ENCODE data around the gene TRIM6.
A peak's percentile ranks its signal among the peaks of the same experiment; 100 is the strongest.
"Not testable (repeated sequence)": the region's sequence is repeated elsewhere in the genome, so short reads cannot be mapped to it uniquely, and the experiment has no call there.

The TRIM6 gene, protein sequence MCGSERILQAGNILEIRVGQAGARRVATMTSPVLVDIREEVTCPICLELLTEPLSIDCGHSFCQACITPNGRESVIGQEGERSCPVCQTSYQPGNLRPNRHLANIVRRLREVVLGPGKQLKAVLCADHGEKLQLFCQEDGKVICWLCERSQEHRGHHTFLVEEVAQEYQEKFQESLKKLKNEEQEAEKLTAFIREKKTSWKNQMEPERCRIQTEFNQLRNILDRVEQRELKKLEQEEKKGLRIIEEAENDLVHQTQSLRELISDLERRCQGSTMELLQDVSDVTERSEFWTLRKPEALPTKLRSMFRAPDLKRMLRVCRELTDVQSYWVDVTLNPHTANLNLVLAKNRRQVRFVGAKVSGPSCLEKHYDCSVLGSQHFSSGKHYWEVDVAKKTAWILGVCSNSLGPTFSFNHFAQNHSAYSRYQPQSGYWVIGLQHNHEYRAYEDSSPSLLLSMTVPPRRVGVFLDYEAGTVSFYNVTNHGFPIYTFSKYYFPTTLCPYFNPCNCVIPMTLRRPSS

DNA sequence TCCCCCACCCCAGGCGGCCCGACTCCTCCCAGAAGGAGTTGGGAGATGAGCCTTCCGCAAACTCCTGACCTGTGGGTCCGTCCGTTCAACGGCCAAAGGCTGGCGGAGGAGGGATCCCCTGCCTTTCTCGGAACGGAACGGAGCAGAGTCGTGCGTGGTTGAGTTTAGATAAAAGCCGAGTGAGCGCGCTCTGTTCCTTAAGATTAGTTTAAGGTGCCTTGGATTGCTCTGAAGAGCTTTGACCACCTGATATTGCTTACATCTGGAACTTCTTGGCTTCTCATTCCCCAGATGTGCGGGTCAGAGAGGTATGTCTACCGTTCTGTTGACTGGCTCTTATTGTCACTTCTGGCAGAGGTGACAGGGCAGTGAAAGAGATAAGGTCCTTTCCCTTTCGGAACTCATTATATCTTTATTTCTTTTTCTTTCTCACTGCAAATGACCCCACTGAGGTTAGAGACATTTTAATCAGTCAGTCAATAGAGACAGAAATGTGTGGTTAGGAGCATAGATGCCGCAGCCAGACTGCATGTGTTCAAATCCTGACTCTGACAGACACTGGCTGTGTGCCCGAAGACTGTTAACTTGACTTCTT lies at the start of gene TRIM6:
TRIM6 (plus strand) TSS at position 31 of the 595 bp plus-strand sequence; CDS start at position 292, 261 bp downstream.
- no peak for DNase-seq

DNA sequence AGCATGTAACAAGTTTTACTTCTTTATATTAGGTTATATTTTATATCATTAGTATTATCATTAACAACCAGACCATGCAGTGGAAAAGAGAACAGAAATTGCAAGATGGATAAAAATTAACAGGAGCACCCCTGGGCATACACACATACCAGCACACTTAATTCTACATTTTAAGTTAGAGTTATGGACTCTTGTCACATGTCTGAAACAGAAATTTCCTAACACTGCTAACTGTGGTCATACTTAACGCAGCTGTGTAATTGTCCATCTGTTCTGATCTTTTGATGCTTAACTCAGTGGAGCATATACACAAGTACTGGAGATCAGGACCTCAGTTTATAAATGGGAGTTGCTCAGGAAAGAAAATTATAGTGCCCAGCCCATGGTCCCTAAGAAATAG lies 48.5 kb upstream of the TRIM6 start:
- DNase-seq, result no peak

DNA sequence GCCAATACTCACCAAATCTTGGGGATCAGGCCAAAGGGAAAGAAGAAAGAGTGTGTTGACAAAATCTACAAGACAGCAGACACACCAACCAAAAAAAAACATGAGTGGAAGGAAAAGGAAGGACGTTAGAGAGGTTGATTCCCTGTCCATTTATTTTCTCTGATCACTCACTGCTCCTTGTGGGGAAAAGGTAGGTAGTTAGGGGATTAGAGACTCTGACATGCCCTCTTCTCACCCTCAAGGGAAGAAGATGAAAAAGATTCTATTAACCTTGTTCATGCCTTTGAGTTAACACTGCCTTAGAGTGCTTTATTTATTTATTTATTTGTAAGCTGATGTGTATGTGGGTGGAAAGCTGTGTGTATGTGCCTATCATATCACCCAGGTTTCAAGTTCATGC lies 48.0 kb upstream of the TRIM6 start, which contains the start of gene OR52H1:
OR52H1 (minus strand) TSS at position 101 of the 400 bp plus-strand sequence. CDS start 3,035 bp downstream, outside the sequence.
- DNase-seq, result no peak

DNA sequence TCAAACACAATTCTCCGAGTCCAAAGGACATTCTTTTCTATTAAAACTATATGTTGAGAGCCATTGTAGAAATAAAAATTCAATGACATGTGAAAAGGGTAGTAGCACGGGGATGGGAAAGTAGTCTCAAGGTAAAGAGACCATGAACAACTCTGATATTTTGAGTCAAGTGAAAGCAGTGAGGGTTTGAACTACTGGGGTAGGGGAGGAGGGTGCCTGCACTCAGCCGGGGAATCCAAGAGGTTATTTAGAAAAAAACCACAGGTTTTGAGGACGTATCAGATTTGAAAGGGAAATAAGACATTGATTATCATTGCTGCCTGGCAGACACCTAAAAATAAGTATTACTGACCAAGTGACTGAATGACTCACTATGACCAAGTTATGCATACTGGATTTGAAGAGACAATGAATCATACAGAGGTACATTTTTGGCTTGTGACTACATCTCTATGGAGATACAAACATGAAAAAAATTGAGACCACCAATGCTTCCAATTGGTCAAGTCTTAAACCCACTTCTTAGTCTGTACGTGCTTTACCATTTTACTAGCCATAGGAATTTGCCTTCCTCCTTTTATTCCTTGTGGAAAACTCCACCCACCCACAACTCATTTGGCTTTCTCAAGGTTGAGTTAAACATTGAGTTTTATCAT lies 45.9 kb upstream of the TRIM6 start:
- DNase-seq, result no peak

DNA sequence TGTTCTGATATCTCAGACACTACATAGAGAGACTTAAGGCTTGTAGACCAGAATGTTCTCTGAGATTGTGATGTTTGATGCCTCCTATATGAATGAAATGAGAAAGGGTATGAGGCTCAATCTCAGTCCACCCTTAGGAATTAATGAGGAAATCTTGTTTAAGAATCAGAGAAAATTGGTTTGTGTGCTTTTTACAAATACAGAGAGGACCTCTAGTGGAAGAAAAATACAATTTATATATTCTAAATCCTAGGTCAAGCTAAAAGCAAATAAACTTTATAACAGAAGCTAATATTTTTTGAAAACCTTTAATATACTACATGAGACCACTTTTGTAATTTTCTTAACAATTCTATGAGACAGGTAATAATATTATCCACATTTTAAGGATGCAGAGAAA lies 43.1 kb upstream of the TRIM6 start:
- no peak for DNase-seq

DNA sequence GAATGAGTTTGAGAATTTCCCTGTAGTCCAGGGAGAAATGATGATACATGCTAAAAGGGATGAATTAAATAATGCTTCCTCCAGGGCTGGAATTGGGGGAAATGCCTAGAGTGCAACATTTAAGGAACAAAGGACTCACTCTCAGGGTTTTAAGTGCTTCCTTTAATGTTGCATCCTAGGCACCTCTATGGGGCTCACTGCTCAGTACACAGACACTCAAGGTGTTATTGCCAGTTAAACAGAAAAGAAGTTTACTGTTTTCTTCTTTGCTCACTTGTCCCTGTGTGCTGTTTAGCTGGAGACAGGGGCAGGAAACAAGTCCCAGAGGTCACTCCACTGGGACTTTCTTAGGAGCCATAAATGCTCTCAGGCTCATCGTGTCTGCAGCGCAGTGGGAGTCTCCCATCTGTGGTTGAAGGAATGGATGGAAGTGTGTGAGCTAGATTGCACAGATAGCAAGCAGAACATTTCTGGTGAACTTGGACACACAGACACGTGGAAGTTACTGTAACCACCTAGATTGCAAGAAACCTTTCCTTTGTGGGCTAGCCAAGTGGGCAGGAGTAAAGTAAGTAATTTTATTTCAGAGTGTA lies 39.7 kb upstream of the TRIM6 start:
- no peak for DNase-seq

DNA sequence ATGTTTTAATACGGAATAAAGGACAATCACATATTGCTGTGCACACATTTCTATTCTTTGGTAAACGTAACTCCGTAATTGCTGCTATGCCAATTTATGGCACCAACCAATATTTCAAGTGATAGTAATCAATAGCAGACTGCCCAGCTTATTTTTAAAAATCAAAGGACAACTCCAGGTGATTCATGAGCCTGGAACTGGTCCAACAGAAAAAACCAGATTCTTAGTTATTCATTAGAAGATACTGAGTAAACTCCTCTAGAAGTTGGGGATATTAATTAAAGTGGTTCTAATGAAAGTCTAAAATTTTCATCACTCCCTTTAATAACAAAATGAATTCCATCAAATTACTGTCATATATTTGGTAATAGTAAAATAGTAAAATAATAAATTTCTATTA lies 38.7 kb upstream of the TRIM6 start:
- no peak for DNase-seq

DNA sequence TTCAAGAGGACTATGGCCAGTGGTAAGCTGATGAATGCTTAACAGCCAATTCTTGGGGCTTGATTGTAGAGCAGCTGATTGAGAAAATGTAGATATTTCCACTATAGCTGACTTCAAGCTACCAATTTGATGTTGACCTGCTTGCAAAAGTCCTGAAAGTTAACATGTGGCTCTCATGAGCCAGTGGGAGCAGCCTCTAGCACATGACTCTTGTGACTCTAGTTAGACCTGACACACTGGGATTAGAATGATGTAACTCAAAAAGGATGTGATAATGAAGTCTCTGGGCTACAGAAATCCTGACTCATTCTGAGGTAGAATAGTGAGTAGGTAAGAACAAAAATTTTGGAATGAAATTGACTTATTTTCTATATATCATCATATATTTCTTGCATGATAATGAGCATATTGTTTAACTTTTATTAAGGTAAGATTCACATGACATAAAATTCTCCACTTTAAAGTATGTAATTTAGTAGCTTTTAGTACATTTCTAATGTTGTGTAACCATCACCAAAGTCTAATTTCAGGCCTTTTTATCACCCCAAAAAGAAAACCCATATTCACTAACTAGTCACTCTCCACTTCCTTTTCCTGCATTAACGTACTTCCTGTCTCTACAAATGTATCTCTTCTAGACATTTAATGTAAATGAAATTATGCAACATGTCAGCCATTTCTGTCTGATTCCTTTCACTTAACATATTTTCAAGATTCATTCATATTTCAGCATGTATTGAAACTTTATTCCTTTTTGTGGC lies 32.0 kb upstream of the TRIM6 start:
- DNase-seq, result peak; percentile 2

DNA sequence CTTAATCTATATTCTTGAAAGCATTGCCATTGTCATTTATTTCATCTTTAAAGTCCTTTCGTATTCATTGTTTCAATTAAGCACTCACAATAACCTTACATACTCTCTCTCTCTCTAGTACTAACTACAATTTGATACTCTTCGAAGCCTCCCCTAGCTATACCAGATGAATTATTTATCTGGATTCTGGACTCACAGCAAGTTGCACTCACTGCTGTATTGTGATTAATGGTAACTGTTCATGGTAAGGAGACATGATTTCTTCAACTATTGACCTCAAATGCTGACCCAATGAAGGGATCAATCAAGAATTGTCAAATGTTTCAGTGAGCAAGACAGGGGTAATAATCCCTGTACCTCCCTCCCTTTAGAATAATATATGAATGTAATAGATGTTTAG lies 21.8 kb upstream of the TRIM6 start:
- no peak for DNase-seq

DNA sequence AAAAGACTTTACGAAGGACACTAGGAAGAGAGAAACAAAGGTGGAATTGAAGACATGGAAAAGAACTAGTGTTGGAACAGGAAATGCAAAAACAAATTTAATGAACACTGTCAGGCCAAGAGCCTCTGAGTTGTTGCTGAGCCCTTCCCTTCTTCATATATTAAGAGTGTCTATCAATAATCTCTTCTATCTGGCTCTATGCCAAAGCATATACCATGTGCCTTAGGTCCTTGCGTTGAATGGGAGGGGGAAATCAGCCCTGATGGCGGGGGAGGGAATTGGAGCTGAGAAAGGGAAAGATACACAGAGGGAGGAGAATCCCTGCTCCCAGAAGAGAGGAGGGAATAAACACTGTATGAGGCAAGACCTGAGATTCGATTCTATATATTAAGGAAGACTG lies 21.3 kb upstream of the TRIM6 start:
- DNase-seq, result no peak

DNA sequence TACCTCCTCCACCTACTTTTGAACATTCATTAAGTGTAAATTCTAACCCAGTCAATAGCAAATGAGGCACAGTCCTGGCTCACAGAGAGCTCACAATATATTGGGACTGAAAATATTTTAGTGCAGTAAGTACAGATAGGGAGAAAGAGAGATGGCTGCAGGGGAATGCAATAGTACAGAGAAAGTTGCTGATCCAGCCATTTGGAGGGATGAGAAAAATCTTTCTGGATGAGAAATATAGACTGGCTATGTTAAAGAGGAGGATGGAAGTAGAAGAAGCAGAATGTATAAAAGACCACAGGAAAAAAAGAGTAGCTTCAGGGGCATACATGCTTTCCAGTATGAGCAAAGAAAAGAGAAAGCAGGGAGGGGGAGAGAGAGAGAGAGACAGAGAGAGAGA lies 19.3 kb upstream of the TRIM6 start:
- no peak for DNase-seq

DNA sequence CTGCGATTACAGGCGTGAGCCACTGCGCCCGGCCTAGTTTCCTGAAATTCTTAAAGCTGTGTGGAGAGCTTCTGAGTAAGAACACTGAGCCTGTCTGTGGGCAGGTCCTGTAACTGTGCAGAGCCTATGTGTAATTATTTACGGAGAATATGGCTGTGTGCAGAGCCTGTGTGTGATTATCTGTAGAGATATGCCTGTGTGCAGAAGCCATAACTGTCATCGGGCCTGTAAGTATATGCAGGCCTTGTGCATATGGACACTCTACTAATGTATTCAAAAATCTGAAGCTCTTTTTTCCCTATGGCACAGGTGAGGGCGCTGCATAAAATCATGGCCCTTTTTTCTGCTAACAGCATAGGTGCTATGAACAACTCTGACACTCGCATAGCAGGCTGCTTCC lies 15.9 kb upstream of the TRIM6 start, which contains the start of gene OR52B6:
OR52B6 (plus strand) TSS at position 301 of the 400 bp plus-strand sequence; CDS start at position 301, 0 bp downstream.
- DNase-seq, result no peak

DNA sequence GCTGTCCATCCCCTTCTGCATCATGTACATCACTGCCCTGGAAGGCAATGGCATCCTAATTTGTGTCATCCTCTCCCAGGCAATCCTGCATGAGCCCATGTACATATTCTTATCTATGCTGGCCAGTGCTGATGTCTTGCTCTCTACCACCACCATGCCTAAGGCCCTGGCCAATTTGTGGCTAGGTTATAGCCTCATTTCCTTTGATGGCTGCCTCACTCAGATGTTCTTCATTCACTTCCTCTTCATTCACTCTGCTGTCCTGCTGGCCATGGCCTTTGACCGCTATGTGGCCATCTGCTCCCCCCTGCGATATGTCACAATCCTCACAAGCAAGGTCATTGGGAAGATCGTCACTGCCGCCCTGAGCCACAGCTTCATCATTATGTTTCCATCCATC lies 15.4 kb upstream of the TRIM6 start:
- DNase-seq, result no peak

DNA sequence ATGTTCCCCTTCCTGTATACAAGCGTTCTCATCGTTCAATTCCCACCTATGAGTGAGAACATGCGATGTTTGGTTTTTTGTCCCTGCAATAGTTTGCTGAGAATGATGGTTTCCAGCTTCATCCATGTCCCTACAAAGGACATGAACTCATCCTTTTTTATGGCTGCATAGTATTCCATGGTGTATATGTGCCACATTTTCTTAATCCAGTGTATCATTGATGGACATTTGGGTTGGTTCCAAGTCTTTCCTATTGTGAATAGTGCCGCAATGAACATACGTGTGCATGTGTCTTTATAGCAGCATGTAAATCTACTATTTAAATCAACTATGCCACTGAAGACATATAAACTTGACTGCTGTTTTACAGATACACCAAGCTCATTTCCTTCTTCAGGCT lies 12.0 kb upstream of the TRIM6 start:
- not testable (repeated sequence) for DNase-seq

DNA sequence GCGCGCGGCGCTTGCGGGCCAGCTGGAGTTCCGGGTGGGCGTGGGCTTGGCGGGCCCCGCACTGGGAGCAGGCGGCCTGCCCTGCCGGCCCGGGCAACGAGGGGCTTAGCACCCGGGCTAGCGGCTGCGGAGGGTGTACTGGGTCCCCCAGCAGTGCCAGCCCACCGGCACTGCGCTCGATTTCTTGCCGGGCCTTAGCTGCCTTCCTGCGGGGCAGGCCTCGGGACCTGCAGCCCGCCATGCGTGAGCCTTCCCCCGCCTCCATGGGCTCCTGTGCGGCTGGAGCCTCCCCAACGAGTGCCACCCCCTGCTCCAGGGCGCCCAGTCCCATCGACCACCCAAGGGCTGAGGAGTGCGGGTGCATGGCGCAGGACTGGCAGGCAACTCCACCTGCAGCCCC lies 6.5 kb upstream of the TRIM6 start:
- DNase-seq, result not testable (repeated sequence)

DNA sequence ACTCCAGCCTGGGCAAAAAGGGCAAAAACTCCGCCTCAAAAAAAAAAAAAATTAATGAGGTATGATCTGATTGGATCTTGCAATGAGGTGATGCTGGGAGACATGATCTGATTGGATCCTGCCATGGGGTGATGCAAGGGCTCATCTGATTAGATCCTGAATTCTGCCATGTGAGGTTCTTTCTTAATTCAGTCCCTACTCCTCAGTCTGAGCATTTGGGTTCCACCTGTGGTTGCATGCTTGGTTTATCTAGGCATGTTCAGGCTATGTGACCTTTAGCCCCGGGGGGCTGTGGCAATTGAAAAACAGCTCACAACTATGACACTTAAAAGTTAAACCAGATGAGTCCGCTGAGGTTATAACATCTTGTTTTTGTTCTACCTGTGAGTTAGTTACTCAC lies 4.8 kb upstream of the TRIM6 start:
- DNase-seq, result no peak

DNA sequence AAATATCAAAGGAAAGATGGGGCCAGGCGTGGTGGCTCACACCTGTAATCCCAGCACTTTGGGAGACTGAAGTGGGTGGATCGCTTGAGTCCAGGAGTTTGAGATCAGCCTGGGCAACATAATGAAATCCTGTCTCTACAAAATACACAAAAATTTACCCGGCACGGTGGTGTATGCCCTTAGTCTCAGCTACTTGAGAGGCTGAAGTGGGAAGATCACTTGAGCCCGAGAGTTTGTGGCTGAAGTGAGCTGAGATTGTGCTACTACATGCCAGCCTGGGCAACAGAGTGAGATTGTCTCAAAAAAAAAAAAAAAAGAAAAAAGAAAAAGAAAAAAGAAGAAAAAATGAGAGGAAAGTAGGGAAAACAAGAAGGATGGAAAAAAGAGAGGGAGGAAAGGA lies 3.8 kb upstream of the TRIM6 start:
- no peak for DNase-seq

DNA sequence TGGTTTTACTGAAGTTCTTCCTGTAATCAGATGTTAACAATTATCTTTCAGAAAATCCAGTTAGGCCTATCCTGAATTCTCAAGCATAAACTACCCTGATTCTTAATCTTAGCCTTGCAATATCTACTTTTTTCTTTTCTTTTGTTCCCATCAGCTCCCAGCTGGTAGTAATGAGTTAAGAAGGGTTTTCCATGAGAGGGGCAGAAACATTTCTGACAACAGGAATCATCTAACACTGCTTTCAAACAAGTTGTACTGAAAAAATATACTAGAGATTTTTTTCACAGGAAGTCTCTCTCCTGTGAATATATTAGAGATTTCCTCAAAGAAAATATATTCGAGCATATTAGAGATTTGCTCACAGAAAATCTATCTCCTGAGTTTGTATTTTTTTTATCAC lies 3.3 kb upstream of the TRIM6 start:
- no peak for DNase-seq

DNA sequence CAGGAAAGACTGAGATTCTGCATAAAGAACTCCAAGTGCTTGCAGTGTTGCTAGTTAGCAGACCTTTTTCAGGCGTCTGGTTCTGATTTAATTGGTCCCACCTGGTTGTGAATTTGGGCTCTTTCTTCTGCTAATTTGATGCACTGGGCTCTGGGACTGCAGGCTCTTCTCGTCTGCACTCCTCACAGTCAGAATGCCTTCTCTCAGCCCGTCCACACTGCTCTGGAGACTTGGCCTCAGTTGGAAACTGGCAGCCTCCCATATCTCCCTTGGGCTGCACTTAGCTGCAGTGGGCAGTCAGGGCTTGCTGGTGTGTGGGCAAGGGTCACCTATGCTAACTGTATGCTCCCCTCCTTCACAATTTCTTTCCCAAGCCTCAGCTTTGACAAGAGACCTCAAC lies 1.5 kb downstream of the TRIM6 start:
- no peak for DNase-seq

DNA sequence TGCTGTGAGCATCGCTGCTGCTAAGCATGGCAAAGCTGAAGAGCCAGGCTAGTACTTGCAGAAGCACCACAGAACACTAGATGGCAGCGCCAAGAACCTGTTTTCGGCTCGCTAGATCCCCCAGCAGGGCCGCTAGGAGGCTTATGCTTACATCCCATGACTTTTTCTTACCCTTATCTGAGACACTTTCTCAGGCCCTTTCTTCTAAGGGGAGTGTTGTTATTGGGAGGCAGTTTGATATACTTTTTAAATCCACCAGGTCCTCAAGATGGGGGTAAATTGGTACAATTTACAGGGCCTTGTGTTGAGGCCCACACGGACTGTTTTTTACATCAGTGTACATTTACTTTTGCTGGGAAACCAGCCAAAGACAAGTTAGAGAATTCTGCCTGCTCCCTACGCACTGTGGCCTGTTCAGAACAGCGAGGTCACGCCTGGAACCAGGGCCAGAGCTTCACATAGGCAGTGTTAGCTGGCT lies 4.0 kb downstream of the TRIM6 start:
- DNase-seq, result peak; percentile 58

DNA sequence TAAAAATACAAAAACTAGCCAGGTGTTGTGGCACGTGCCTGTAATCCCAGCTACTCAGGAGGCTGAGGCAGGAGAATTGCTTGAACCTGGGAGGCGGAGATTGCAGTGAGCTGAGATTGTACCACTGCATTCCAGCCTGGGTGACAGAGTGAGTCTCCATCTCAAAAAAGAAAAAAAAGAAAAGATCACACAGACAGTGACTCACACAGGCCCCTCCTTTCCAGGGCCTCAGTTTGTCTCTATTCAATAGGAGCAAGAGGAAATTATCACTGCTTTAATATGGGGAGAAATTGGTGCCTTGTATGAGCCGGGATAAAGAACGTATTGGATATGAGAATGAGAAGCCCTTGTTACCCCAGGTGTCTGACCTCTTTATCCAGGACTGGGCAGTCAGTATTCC lies 6.4 kb downstream of the TRIM6 start:
- not testable (repeated sequence) for DNase-seq

DNA sequence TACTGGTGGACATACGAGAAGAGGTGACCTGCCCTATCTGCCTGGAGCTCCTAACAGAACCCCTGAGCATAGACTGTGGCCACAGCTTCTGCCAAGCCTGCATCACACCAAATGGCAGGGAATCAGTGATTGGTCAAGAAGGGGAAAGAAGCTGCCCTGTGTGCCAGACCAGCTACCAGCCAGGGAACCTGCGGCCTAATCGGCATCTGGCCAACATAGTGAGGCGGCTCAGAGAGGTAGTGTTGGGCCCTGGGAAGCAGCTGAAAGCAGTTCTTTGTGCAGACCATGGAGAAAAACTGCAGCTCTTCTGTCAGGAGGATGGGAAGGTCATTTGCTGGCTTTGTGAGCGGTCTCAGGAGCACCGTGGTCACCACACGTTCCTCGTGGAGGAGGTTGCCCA lies 6.9 kb downstream of the TRIM6 start:
- DNase-seq, result no peak
